HG02885 (cell line): Measurements from ENCODE around the gene THOP1.
"Not testable (repeated sequence)": the region's sequence is repeated elsewhere in the genome, so short reads cannot be mapped to it uniquely, and the experiment has no call there.

Experiments used
- ATAC-seq: cut with Tn5 transposase; IDR thresholded peaks from one replicate; pipeline ENCODE4 v1.9.1; 2021; ENCODE audit warnings: mild to moderate bottlenecking; ENCODE audit not compliant: unreplicated experiment, poor library complexity

The THOP1 gene

DNA sequence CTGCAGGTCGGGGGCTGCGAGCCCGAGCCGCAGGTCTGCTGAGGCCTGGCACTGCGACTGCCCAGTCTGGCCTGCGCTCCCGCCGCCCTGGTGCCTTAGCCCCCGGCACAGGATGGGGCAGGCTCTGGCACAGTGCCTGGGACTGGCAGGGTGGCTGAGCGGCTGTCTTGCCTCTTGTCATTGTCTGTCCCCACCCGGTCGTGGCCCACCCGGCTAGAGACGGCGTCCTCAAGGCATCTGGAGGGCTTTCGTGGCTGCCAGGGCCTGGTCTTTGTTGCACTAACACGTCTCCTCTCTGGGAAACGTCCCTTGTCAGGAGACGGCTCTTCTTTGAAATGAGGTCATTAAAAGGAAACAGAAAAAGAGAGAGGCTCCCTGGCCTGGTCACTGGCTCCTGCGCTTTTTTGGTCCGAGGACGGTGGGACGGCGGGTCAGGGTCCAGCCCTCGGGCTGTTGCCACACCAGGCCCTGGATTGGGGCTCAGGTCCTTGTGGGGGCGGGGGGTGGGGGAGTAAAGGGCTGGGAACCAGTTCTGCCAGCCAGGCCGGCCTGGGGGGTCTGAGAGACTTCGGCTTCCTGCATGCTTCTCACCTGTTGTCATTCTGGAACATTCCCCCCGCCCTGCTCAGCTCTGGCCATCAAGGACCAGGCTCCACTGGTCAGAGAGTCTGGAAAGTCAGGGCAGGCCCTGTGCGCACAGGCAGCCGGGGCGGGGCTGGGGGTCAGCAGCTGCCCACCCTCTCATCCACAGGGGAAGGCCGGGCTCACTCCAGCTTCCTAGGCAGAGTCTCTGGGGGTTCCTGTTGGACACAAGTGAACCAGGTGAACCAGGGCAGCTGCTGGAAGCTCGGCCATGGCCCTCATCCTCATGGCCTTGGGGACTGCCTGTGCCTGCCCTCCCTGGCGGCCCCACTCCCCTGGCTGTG is 28.2 kb downstream of the THOP1 start:
- no peak for ATAC-seq

- ATAC-seq: no peak
Observed at GRCh38 chr19:2814426-2814825, 29.1 kb downstream of the THOP1 start.

- ATAC-seq: no peak
Observed at GRCh38 chr19:2815191-2815614, 29.9 kb downstream of the THOP1 start.

GRCh38 chr19:2815923-2816322 is 30.6 kb downstream of the THOP1 start:
- ATAC-seq: no peak

DNA sequence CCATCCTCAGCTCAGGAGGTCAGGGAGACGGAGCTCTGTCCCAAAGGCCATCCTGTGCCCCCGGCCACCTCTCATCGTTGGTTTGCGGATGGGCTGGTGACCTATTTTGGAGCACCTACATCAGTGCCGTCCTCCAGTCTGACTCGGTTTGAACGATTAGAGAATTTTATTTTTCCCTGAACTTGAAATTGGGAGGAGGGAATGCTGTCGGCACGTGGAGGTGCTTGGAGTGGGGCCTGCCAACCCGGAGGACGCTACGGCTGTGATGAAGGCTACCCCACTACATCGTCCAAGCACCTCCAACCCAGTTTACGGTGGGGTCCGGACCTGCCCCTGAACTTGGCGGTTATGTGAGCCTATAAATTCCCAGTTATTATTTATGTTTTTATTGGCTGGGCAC is 31.3 kb downstream of the THOP1 start:
- ATAC-seq: no peak

GRCh38 chr19:2817237-2817829 is 32.0 kb downstream of the THOP1 start:
- ATAC-seq: not testable (repeated sequence)

DNA sequence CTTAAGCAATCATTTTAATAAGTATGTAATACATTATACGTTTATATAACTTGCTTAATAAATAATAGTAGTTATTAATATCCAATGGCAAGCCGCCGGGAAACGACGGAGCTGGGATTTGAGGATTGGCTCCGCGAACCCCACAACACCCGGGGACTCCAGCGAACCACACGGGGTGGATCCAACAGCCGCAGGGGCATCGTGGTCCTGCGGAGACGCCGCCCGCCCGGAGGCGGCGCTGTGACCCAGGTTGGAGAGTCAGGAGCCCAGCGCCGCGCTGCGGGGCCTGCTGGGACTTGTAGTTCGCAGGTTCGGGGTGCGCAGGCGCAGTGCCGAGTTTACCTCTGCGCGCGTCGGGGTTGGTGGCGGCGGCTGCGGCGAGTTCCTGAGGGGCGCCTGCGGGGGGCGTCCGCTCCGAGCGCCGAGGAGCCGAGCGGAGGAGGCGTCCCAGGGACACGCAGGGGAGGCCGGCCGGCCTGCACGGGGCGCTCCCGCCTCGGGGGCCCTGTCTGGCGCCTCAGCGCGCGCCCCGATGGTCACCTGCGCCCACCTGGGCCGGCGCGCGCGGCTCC is 34.3 kb downstream of the THOP1 start, which contains the start of gene ZNF554:
Gene ZNF554 (plus strand): TSS at position 329 of the 572 bp plus-strand sequence. CDS start 204 bp downstream, at position 533.
- peak; percentile 95 for ATAC-seq

DNA sequence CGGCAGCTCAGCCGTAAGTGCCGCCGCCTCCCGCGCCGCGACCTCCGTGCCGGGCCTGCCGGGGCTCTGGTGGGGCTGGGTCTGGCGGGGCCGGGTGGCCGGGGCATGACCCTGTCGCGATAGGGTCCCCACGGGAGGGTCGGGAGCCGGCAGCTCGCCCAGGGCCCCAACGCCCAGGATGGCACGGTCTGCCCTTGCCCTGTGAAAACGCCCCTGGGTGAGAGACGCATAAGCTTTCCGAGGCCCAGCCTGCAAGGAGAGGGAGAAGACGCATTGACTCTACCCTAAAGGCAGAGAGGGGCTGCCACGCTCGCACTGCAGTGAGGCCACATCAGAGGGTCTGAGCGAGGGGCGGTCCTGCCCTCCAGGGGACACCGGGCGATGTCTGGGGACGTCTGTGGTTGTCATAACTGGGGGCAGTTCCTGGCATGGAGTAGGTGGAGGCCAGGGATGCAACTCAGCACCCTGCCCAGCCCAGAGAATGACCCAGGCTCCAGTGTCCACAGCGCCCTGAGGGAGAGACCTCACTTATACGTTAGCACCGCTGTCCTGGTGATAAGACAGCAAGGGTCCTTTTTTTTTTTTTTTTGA is 34.9 kb downstream of the THOP1 start:
- peak; percentile 10 for ATAC-seq

GRCh38 chr19:2822846-2823245 is 37.5 kb downstream of the THOP1 start:
- no peak for ATAC-seq

DNA sequence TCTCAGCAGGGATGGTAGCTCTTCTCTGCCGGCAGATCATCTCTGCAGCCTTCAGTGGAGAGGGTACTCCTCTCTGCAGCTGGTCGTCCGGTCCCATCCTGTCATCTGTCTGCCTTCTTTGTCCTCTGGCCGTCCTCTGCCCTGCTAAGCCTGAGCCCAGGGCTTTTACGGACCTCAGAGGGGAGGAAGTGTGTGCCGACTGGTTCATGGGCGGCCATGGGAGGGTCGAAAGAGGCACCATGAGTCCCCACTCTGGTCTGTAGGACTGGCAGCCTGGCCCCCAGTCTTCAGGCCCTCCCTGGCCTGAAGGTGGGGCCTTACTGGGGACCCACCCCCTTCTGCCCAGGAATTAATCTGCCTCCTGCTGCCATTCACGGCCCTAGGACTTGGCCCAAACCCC is 38.3 kb downstream of the THOP1 start:
- no peak for ATAC-seq

- no peak for ATAC-seq
Observed at GRCh38 chr19:2824129-2824528, 38.8 kb downstream of the THOP1 start.

DNA sequence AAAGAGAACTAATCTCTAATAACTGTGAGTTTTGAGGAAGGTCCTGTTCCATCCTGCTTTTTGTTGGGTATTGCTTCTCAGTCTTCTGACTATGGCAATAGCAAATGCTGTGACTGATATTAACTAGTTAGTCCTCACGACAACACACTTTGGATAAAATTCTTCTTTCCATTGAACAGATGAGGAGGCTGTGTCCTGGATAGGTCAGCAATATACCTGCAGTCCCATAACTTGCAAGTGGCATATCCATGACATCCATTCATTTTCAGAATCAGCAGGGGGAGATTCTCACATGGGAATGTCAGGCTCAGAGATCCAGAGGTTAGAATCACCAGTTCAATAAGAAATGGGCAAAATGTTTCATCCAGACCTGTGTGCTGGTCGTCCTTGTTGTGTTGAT is 41.7 kb downstream of the THOP1 start:
- no peak for ATAC-seq

DNA sequence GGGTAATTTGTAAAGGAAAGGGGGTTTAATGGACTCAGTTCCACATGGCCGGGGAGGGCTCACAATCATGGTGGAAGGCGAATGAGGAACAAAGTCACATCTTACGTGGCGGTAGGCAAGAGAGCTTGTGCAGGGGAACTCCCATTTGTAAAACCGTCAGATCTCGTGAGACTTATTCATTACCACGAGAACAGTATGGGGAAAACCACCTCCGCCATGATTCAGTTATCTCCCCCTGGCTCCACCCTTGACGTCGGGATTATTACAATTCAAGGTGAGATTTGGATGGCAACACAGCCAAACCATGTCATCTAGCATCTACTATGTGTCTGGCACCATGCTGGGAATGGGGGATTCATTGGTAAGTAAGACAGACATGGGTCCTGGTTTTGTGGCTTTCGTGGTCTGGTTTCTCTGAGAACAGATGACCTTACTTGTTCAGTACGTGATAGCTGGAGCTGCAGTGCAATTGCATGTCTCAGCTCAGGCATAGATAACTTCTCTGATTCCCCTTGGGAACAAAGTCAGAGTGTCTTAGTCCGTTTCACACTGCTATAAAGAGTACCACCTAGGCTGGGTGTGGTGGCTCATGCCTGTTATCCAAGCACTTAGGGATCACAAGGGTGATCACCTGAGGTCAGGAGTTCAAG is 42.7 kb downstream of the THOP1 start:
- no peak for ATAC-seq

DNA sequence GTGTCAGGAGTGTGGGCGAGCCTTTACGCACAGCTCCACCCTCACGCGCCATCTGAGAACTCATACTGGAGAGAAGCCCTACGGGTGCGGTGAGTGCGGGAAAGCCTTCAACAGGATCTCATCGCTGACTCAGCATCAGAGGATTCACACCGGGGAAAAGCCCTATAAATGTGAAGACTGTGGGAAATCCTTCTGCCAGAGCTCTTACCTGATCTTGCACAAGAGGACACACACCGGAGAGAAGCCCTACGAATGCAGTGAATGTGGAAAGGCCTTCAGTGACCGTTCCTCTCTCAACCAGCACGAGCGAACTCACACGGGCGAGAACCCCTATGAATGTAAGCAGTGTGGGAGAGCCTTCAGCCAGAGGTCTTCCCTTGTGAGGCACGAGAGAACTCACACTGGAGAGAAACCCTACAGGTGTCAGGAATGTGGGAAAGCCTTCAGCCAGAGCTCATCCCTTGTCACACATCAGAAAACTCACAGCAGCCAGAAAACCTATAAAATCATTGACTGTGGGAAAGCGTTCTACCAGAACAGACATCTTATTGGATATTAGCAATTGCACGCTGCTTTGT is 49.1 kb downstream of the THOP1 start:
- ATAC-seq: no peak

GRCh38 chr19:2837430-2837829 is 52.1 kb downstream of the THOP1 start:
- no peak for ATAC-seq

DNA sequence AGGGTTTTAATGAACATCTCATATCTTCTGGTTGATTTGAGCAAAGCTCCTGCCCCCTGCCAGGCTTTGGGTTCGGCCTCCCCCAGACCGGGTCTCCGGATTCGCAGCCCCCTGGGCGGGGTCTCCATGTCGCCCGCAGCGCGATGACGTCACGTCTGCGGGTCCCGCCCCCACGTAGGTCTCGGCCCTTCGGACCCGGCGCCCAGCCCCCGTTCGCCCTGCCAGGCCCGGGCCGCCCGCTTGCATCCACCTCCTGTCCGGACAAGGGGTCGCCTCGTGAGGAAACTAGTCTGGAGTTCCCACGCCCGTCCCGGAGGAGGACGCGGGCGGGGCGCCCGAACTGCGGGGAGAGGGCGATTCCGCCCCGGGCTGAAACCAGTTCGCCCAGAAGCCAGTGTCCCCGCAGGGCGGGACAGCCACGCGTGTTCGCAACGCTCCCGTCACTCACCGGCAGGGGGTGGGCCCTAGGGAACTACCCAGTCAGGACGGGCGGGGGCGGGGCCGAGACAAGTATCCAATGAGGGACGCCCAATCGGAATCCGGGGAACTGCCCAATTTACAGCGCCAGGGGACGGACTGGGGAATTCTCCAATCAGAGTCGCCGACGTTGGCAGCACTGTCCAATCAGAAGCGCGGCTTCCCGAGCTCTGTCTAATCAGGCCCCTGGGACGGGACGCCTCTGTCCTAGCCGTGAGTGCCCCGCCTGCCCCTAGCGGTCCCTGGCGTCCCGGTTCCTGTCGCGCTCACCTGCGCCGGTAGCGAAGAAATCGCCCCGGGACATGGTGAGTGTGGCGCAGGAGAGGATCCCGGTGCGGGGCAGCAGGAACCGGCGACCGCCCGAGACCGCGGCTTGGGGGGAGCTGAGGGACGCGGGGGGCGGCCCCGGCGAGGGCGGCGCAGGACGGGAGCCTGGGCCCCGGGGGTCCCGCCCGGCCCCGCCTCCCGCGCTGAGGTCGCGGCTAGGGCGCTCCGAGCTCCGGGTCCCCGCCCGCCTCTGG is 55.8 kb downstream of the THOP1 start, which contains the start of gene ZNF555:
Gene ZNF555 (plus strand): TSS at position 682 of the 998 bp plus-strand sequence. CDS start 98 bp downstream, at position 780.
- peak; percentile 93 for ATAC-seq

DNA sequence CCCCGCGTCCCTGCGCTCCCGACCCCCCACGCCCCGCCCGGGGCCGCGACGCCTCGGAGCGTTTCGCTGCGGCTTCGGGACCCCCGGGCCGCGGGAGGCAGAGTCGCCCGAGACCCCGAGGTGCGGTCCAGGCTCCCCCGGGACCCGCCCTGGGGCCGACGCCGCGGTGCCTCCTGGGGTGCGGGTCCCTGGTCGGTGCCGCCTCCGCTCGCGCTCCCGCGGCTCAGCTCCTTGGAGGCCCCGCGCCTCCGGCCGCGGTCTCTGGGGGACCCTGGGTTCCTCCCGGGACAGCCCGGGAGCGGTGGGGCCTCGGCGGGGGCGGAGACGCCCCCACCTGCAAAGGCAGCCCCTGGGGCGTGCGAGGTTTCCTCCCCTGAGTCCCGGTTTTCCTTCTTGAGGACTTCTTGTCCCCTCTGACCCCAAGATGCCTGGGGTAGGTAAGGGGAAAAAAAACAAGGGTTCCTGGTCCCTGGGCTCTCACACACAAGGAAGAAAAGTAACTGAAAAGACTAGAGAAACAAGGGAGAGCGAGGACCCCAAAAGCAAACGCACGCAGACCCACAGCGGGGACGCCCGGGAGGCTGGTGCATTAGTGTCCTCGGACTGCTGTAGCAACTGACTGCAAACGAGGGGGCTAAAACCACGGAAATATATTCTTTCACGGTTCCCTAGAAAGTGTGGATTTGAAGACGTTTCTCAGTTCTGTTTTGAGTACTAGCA is 56.7 kb downstream of the THOP1 start:
- peak; percentile 19 for ATAC-seq

GRCh38 chr19:2845107-2845506 is 59.8 kb downstream of the THOP1 start:
- no peak for ATAC-seq
